Activated naive CD4-positive, alpha-beta T cell treated with anti-CD3 and anti-CD28 coated beads for 36 hours (primary cell): ENCODE measurements around the gene ZDHHC11B. TPM values are rescaled to one million over a fixed set of nuclear protein-coding genes. Genes with fewer than 3 reads are reported as not detected.

Experiments
- CTCF ChIA-PET: fragments of 350-600 bp; sonication (Branson Sonifier 250); formaldehyde crosslinking; loops from one replicate; lab custom pipeline; 2021; ENCODE audit warnings: antibody characterized with exemption; lab: Charles Lee
- DNase-seq: peaks from one replicate; pipeline ENCODE4 v3.0.0-alpha.2; 2020
- H3K27ac Mint-ChIP-seq: one replicate; pipeline ENCODE4 v1.8.0; 2021; ENCODE audit warnings: mild to moderate bottlenecking, mixed read lengths
- H3K27me3 Mint-ChIP-seq: one replicate; pipeline ENCODE4 v1.8.0; 2021; ENCODE audit warnings: low read depth, mixed read lengths
- H3K36me3 Mint-ChIP-seq: one replicate; pipeline ENCODE4 v1.8.0; 2021; ENCODE audit warnings: low read depth, mixed read lengths
- H3K4me1 Mint-ChIP-seq: one replicate; pipeline ENCODE4 v1.8.0; 2021; ENCODE audit warnings: low read depth, mixed read lengths
- H3K4me3 Mint-ChIP-seq: one replicate; pipeline ENCODE4 v1.8.0; 2021; ENCODE audit warnings: mild to moderate bottlenecking, moderate library complexity, mixed read lengths
- H3K9me3 Mint-ChIP-seq: one replicate; pipeline ENCODE4 v1.8.0; 2021; ENCODE audit warnings: mixed read lengths
- intact Hi-C: fragments of 100-400 bp; cut with micrococcal nuclease; formaldehyde crosslinking; loops from one replicate; pipeline ENCODE4 v1.15.1; 2023
- total RNA-seq, 2 experiments: library from RNA; stranded (reverse); gene quantifications; one replicate each; pipeline ENCODE4 v1.2.3, GENCODE V29; 2021

The ZDHHC11B gene
- total RNA-seq, 2 experiments from 2014 or later = not detected

- H3K9me3 Mint-ChIP-seq = no peaks in the 10 kb centered on the region
- no peaks in the 10 kb centered on the region for H3K27me3 Mint-ChIP-seq
- H3K4me3 Mint-ChIP-seq = no peak overlapping the region
- intact Hi-C loops = no loop called here
- CTCF ChIA-PET = no interaction called here
- H3K27ac Mint-ChIP-seq = no peak overlapping the region
- H3K4me1 Mint-ChIP-seq = no peaks in the 10 kb centered on the region
- H3K36me3 Mint-ChIP-seq = peaks cover 8% of the 10 kb centered on the region
- DNase-seq = no peak
These were observed 118.4 kb downstream of the ZDHHC11B start for GRCh38 chr5:665956-666711.

- intact Hi-C loops = no loop called here
- no peaks in the 10 kb centered on the region for H3K9me3 Mint-ChIP-seq
- CTCF ChIA-PET = no interaction called here
- no peak overlapping the region for H3K27ac Mint-ChIP-seq
- DNase-seq = no peak
- H3K36me3 Mint-ChIP-seq = peaks cover 9% of the 10 kb centered on the region
- no peak overlapping the region for H3K4me3 Mint-ChIP-seq
- H3K4me1 Mint-ChIP-seq = no peaks in the 10 kb centered on the region
- H3K27me3 Mint-ChIP-seq = no peaks in the 10 kb centered on the region
These were observed 119.0 kb downstream of the ZDHHC11B start for GRCh38 chr5:665541-665955.

GRCh38 chr5:664994-665360, 119.6 kb downstream of the ZDHHC11B start:
- Mint-ChIP-seq H3K4me3 (no peak overlapping the region), H3K4me1 (no peaks in the 10 kb centered on the region), H3K9me3 (no peaks in the 10 kb centered on the region), H3K27me3 (no peaks in the 10 kb centered on the region), H3K36me3 (peaks cover 13% of the 10 kb centered on the region), H3K27ac (no peak overlapping the region)
- CTCF ChIA-PET = no interaction called here
- intact Hi-C loops = no loop called here
- no peak for DNase-seq

- CTCF ChIA-PET = no interaction called here
- Mint-ChIP-seq H3K4me3 (no peak overlapping the region), H3K4me1 (no peaks in the 10 kb centered on the region), H3K27ac (no peak overlapping the region), H3K27me3 (no peaks in the 10 kb centered on the region), H3K36me3 (peaks cover 16% of the 10 kb centered on the region), H3K9me3 (no peaks in the 10 kb centered on the region)
- no peak for DNase-seq
- intact Hi-C loops = no loop called here
These were observed 120.1 kb downstream of the ZDHHC11B start for GRCh38 chr5:664343-664993.

- no peak overlapping the region for H3K27ac Mint-ChIP-seq
- no peak for DNase-seq
- H3K4me1 Mint-ChIP-seq = no peaks in the 10 kb centered on the region
- CTCF ChIA-PET = no interaction called here
- H3K4me3 Mint-ChIP-seq = no peak overlapping the region
- peaks cover 22% of the 10 kb centered on the region for H3K36me3 Mint-ChIP-seq
- intact Hi-C loops = no loop called here
- H3K27me3 Mint-ChIP-seq = no peaks in the 10 kb centered on the region
- H3K9me3 Mint-ChIP-seq = no peaks in the 10 kb centered on the region
These were observed 120.8 kb downstream of the ZDHHC11B start for GRCh38 chr5:663436-664342.

- no peak for DNase-seq
- Mint-ChIP-seq H3K4me1 (no peaks in the 10 kb centered on the region), H3K27me3 (no peaks in the 10 kb centered on the region), H3K4me3 (no peak overlapping the region), H3K27ac (no peak overlapping the region), H3K9me3 (no peaks in the 10 kb centered on the region), H3K36me3 (peaks cover 23% of the 10 kb centered on the region)
- intact Hi-C loops = no loop called here
- CTCF ChIA-PET = no interaction called here
These were observed 121.6 kb downstream of the ZDHHC11B start for GRCh38 chr5:662751-663435.

- DNase-seq = no peak
- no peaks in the 10 kb centered on the region for H3K27me3 Mint-ChIP-seq
- CTCF ChIA-PET = no interaction called here
- H3K36me3 Mint-ChIP-seq = peaks cover 26% of the 10 kb centered on the region
- no peak overlapping the region for H3K27ac Mint-ChIP-seq
- H3K9me3 Mint-ChIP-seq = no peaks in the 10 kb centered on the region
- H3K4me3 Mint-ChIP-seq = no peak overlapping the region
- no peaks in the 10 kb centered on the region for H3K4me1 Mint-ChIP-seq
- intact Hi-C loops = no loop called here
These were observed 122.4 kb downstream of the ZDHHC11B start for GRCh38 chr5:661891-662750.

- no peak overlapping the region for H3K4me3 Mint-ChIP-seq
These were observed 124.0 kb downstream of the ZDHHC11B start for GRCh38 chr5:660491-661030.

More at GRCh38 chr5:660491-661030, 124.0 kb downstream of the ZDHHC11B start:
- no peak for DNase-seq
- Mint-ChIP-seq H3K27me3 (no peaks in the 10 kb centered on the region), H3K4me1 (no peaks in the 10 kb centered on the region), H3K27ac (no peak overlapping the region), H3K9me3 (no peaks in the 10 kb centered on the region), H3K36me3 (peaks cover 32% of the 10 kb centered on the region)
- CTCF ChIA-PET = no interaction called here
- intact Hi-C loops = no loop called here

Other genes with a start within 250 kb of the ZDHHC11B start
- 10 to 100 TPM; 18.3 to 18.8 TPM for gene CEP72, start 172.4 kb downstream of the ZDHHC11B start, total RNA-seq
- gene TPPP, start 91.4 kb downstream of the ZDHHC11B start, total RNA-seq = under 1 TPM; 0.02 to 0.10 TPM
- gene ZDHHC11, start 66.3 kb upstream of the ZDHHC11B start, total RNA-seq = 1 to 10 TPM; 3.6 TPM
- gene BRD9, start 108.1 kb upstream of the ZDHHC11B start, total RNA-seq = 10 to 100 TPM; 42.4 to 45.4 TPM
- 10 to 100 TPM; 24.0 to 29.9 TPM for gene TRIP13, start 108.2 kb upstream of the ZDHHC11B start, total RNA-seq
- 1 to 10 TPM; 1.4 to 2.5 TPM for gene NKD2, start 224.1 kb upstream of the ZDHHC11B start, total RNA-seq